ENCODE data around the gene PCSK7. TPM values are rescaled to one million over a fixed set of nuclear protein-coding genes. Genes with fewer than 3 reads are reported as not detected.

The PCSK7 gene
- total RNA-seq, 1 donor from 2014 or later = 341 TPM

DNA sequence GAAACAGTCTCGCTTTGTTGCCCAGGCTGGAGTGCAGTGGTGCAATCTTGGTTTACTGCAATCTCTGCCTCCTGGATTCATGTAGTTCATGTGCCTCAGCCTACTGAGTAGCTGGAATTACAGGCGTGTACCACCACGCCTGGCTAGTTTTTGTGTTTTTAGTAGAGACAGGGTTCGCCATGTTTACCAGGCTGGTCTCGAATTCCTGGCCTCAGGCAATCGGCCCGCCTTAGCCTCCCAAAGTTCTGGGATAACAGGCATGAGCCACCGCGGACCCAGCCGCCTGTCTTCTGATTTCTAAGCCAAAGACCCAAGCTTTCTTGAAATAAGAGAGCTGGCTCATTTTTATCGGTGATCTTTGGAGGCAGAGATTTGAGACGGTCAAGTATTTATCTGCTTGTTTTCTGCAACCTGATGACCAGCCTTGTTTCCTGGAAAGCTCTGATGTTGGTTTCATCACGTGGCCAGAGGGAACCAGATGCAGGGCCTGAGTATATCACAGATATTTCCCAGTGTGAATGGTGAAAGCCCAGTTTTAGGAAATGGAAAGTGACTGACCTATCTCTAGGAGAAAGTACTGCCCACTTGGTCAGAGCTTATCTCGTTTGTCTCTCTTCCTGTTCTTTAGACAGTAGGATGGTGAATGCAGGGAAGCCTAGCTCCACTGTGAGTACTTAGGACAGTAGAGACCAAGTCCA lies 59.0 kb downstream of the PCSK7 start:
- Mint-ChIP-seq H3K9me3 (no peaks in the 10 kb centered on the region), H3K27me3 (no peaks in the 10 kb centered on the region), H3K4me3 (no peak overlapping the region), H3K4me1 (peaks cover 4% of the 10 kb centered on the region), H3K27ac (peak overlapping the region; percentile 44), H3K36me3 (ENCODE audit: low read depth) (peaks cover 37% of the 10 kb centered on the region)
- intact Hi-C loops (cut with micrococcal nuclease) = no loop called here
- no peak for DNase-seq
- TF ChIP-seq, protein P1, sequence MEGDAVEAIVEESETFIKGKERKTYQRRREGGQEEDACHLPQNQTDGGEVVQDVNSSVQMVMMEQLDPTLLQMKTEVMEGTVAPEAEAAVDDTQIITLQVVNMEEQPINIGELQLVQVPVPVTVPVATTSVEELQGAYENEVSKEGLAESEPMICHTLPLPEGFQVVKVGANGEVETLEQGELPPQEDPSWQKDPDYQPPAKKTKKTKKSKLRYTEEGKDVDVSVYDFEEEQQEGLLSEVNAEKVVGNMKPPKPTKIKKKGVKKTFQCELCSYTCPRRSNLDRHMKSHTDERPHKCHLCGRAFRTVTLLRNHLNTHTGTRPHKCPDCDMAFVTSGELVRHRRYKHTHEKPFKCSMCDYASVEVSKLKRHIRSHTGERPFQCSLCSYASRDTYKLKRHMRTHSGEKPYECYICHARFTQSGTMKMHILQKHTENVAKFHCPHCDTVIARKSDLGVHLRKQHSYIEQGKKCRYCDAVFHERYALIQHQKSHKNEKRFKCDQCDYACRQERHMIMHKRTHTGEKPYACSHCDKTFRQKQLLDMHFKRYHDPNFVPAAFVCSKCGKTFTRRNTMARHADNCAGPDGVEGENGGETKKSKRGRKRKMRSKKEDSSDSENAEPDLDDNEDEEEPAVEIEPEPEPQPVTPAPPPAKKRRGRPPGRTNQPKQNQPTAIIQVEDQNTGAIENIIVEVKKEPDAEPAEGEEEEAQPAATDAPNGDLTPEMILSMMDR (IDR thresholded peaks at IDR 0.05) = no peak
- CTCF ChIA-PET = interaction anchor here (1.2 kb wide), 1 partner anchor 9 kb away, joined by 3 read pairs; no protein-coding TSS in a partner anchor
- no peak for ATAC-seq (ENCODE audit: low read depth)
- POLR2A ChIA-PET = interaction anchor here (0.6 to 2.6 kb wide), 2 partner anchors 21 to 28 kb away, joined by 3 to 9 read pairs; partner anchors contain the start of gene PAFAH1B2

DNA sequence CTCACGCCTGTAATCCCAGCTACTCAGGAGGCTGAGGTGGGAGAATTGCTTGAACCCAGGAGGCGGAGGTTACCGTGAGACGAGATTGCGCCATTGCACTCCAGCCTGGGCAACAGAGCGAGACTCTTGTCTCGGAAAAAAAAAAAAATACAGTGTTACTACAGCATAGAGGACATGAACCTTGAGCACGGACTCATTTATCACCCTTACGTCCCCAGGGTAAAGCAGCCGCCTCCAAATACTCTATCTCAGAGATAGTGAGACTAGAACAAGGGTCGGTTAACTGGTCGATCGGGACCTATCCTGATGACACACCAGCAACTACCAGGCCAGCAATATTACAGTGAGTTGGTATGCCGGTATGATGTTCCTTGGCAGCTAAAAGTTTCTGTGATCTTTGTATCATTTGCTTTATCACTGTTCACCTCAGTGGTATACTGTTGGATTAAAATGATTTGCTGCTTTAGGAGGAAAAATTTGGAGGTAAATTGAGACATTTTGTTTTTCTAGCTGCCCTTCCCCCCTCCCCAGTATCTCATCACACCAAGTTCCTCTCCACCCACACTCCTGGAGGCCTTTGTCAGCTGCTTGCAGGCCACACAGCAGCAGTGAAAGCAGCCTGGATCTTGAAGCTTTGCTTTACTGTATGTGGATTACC lies 60.3 kb downstream of the PCSK7 start:
- Mint-ChIP-seq H3K9me3 (no peaks in the 10 kb centered on the region), H3K27me3 (no peaks in the 10 kb centered on the region), H3K36me3 (ENCODE audit: low read depth) (peaks cover 51% of the 10 kb centered on the region), H3K27ac (no peak overlapping the region), H3K4me1 (peaks cover 4% of the 10 kb centered on the region), H3K4me3 (no peak overlapping the region)
- TF ChIP-seq, protein P1 (IDR thresholded peaks at IDR 0.05) = no peak
- ChIA-PET CTCF (interaction anchor here (1.2 kb wide), 1 partner anchor 10 kb away, joined by 3 read pairs; no protein-coding TSS in a partner anchor), POLR2A (interaction anchor here (0.7 to 2.6 kb wide), 2 partner anchors 27 to 183 kb away, joined by 4 to 9 read pairs; partner anchors contain the start of gene PAFAH1B2)
- ATAC-seq (ENCODE audit: low read depth) (no peak), DNase-seq (no peak)
- intact Hi-C loops (cut with micrococcal nuclease) = no loop called here

DNA sequence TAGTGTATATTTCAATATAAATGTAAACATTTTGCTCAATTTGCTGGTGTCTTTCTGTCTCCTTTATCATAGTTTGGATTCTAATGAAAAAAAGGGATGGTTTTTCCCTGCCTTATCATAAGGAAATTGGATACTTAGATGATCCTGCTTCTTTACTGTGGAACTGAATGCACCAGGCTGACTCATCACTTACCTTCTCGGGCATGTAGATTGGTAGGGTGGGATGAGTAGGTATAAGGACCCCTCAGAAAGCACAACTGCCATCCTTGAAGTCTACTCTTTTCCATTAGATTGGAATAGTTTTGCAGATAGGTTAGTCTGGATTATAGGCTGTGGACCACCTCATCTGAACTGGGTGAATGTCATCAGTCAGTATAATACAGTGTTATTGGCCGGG lies 60.9 kb downstream of the PCSK7 start:
- no peak overlapping the region for H3K4me3 Mint-ChIP-seq
- H3K36me3 Mint-ChIP-seq (ENCODE audit: low read depth) = peaks cover 56% of the 10 kb centered on the region
- H3K27ac Mint-ChIP-seq = no peak overlapping the region
- ATAC-seq (ENCODE audit: low read depth) = no peak
- CTCF ChIA-PET = no interaction called here
- TF ChIP-seq, protein P1 (IDR thresholded peaks at IDR 0.05) = no peak
- no peaks in the 10 kb centered on the region for H3K9me3 Mint-ChIP-seq
- intact Hi-C loops (cut with micrococcal nuclease) = no loop called here
- peaks cover 4% of the 10 kb centered on the region for H3K4me1 Mint-ChIP-seq
- H3K27me3 Mint-ChIP-seq = no peaks in the 10 kb centered on the region
- POLR2A ChIA-PET = interaction anchor here (0.7 kb wide), 1 partner anchor 182 kb away, joined by 4 read pairs; no protein-coding TSS in a partner anchor
- no peak for DNase-seq

DNA sequence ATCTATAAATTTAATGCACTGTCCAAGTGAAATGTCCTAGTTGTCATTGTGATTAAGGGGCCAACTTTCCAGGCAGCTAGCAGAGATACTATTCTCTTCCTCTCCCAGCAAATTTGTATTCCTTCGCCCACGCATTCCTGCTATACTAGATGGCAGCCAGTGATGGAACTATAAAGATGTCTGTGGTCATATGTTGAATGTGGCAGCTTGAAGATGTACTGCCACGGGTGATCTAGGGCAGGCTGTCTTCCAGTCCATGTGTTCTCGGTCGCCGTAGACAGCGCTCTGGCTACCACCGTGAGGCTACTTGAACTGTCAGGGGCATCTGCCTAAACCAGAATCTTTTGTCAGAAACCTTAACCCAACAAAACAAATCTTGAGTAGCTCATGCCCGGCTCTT lies 61.7 kb downstream of the PCSK7 start:
- no peak for ATAC-seq (ENCODE audit: low read depth)
- intact Hi-C loops (cut with micrococcal nuclease) = no loop called here
- Mint-ChIP-seq H3K9me3 (no peaks in the 10 kb centered on the region), H3K36me3 (ENCODE audit: low read depth) (peaks cover 63% of the 10 kb centered on the region), H3K4me3 (no peak overlapping the region), H3K27me3 (no peaks in the 10 kb centered on the region), H3K4me1 (peaks cover 4% of the 10 kb centered on the region), H3K27ac (no peak overlapping the region)
- CTCF ChIA-PET = no interaction called here
- POLR2A ChIA-PET = interaction anchor here (1.7 kb wide), 1 partner anchor 8 kb away, joined by 11 read pairs; the partner anchor contains the start of gene SIDT2
- DNase-seq = no peak
- TF ChIP-seq, protein P1 (IDR thresholded peaks at IDR 0.05) = no peak

DNA sequence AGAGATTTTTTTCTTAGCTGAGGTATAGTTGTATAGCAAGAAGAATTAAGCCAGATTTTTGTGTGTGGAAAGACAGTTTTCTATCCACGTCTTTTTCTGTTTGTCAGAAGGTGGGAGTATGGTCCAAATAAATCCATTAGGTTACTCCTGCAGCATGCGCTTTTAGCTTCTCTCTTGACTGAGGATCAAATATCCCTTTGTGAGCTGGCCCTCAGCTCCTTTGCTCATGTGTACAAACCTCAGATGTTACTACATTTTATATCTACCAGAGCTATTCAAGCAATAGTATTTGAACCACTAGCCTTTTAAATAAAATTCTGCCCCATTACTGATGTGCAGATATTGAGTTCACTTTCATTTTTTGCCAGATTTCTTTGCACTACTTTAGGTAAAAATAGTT lies 62.1 kb downstream of the PCSK7 start:
- ChIA-PET CTCF (no interaction called here), POLR2A (interaction anchor here (1.7 kb wide), 1 partner anchor 9 kb away, joined by 11 read pairs; the partner anchor contains the start of gene SIDT2)
- H3K9me3 Mint-ChIP-seq = no peaks in the 10 kb centered on the region
- intact Hi-C loops (cut with micrococcal nuclease) = no loop called here
- ATAC-seq (ENCODE audit: low read depth) = no peak
- no peak for DNase-seq
- H3K27me3 Mint-ChIP-seq = no peaks in the 10 kb centered on the region
- peaks cover 66% of the 10 kb centered on the region for H3K36me3 Mint-ChIP-seq (ENCODE audit: low read depth)
- H3K4me3 Mint-ChIP-seq = no peak overlapping the region
- TF ChIP-seq, protein P1 (IDR thresholded peaks at IDR 0.05) = no peak
- H3K4me1 Mint-ChIP-seq = peaks cover 4% of the 10 kb centered on the region
- H3K27ac Mint-ChIP-seq = no peak overlapping the region

Data from activated B cell treated with CpG ODN at 0.5 μM for 24 hours (primary cell).